Muscle layer of duodenum (tissue), 2 donors: ENCODE measurements around the gene GALNTL6.
"Not testable (repeated sequence)": the region's sequence is repeated elsewhere in the genome, so short reads cannot be mapped to it uniquely, and the experiment has no call there.

Source experiments
- H3K27ac ChIP-seq: one replicate; pipeline ENCODE4 v1.7.0; 2013; ENCODE audit warnings: mild to moderate bottlenecking, low read length
- H3K27me3 ChIP-seq: one replicate; pipeline ENCODE4 v1.7.0; 2013; ENCODE audit warnings: low read depth, mild to moderate bottlenecking, control low read depth, low read length
- H3K36me3 ChIP-seq, 2 donors: one replicate each; pipeline ENCODE4 v1.7.0; 2013; ENCODE audit warnings: low read length in 2 of 2, control low read depth in 1 of 2, mild to moderate bottlenecking in 1 of 2; ENCODE audit not compliant: insufficient read depth in 2 of 2, control insufficient read depth in 1 of 2
- H3K4me1 ChIP-seq, 2 donors: one replicate each; pipeline ENCODE4 v1.7.0; 2013; ENCODE audit warnings: low read length in 2 of 2, mild to moderate bottlenecking in 2 of 2, control low read depth in 1 of 2, moderate library complexity in 1 of 2; ENCODE audit not compliant: insufficient read depth in 2 of 2, control insufficient read depth in 1 of 2
- H3K4me3 ChIP-seq, 2 donors: one replicate each; pipeline ENCODE4 v1.7.0; 2013; ENCODE audit warnings: low read length in 2 of 2, low read depth in 1 of 2, mild to moderate bottlenecking in 1 of 2
- H3K9me3 ChIP-seq, 2 donors: one replicate each; pipeline ENCODE4 v1.7.0; 2013; ENCODE audit warnings: low read length in 2 of 2, control low read depth in 1 of 2, mild to moderate bottlenecking in 1 of 2; ENCODE audit not compliant: control insufficient read depth in 1 of 2
- donor health status: healthy.

The GALNTL6 gene

GRCh38 chr4:172709376-172709775, 896.2 kb downstream of the GALNTL6 start:
- no peaks in the 10 kb centered on the region for H3K27me3 ChIP-seq
- H3K36me3 ChIP-seq = no peaks in the 10 kb centered on the region
- peaks cover 8% of the 10 kb centered on the region in 2 donors for H3K9me3 ChIP-seq
- no peaks in the 10 kb centered on the region for H3K4me1 ChIP-seq
- H3K27ac ChIP-seq = no peak overlapping the region
- H3K4me3 ChIP-seq = no peak overlapping the region

GRCh38 chr4:172716291-172716690, 903.1 kb downstream of the GALNTL6 start:
- no peaks in the 10 kb centered on the region for H3K36me3 ChIP-seq
- H3K4me3 ChIP-seq = no peak overlapping the region
- no peaks in the 10 kb centered on the region for H3K27me3 ChIP-seq
- no peaks in the 10 kb centered on the region for H3K9me3 ChIP-seq
- no peak overlapping the region for H3K27ac ChIP-seq
- H3K4me1 ChIP-seq = no peaks in the 10 kb centered on the region

GRCh38 chr4:172721659-172722058, 908.5 kb downstream of the GALNTL6 start:
- Histone ChIP-seq H3K9me3 (no peaks in the 10 kb centered on the region), H3K36me3 (no peaks in the 10 kb centered on the region), H3K4me1 (no peaks in the 10 kb centered on the region), H3K4me3 (no peak overlapping the region), H3K27me3 (no peaks in the 10 kb centered on the region), H3K27ac (no peak overlapping the region)

- H3K36me3 ChIP-seq = no peaks in the 10 kb centered on the region
- H3K4me3 ChIP-seq = no peak overlapping the region
- H3K27me3 ChIP-seq = no peaks in the 10 kb centered on the region
- H3K27ac ChIP-seq = no peak overlapping the region
- H3K9me3 ChIP-seq = peaks cover 0 to 2% of the 10 kb centered on the region in 2 donors
- no peaks in the 10 kb centered on the region for H3K4me1 ChIP-seq
Observed at GRCh38 chr4:172725581-172725980, 912.4 kb downstream of the GALNTL6 start.

- no peaks in the 10 kb centered on the region for H3K27me3 ChIP-seq
- H3K27ac ChIP-seq = no peak overlapping the region
- H3K9me3 ChIP-seq = peaks cover 0 to 4% of the 10 kb centered on the region in 2 donors
- H3K4me1 ChIP-seq = no peaks in the 10 kb centered on the region
- H3K4me3 ChIP-seq = no peak overlapping the region
- H3K36me3 ChIP-seq = no peaks in the 10 kb centered on the region
Observed at GRCh38 chr4:172726001-172726423, 912.8 kb downstream of the GALNTL6 start.

GRCh38 chr4:172727631-172728030, 914.4 kb downstream of the GALNTL6 start:
- H3K36me3 ChIP-seq = no peaks in the 10 kb centered on the region
- no peak overlapping the region for H3K4me3 ChIP-seq
- H3K4me1 ChIP-seq = no peaks in the 10 kb centered on the region
- H3K27me3 ChIP-seq = no peaks in the 10 kb centered on the region
- H3K9me3 ChIP-seq = peaks cover 0 to 4% of the 10 kb centered on the region in 2 donors
- no peak overlapping the region for H3K27ac ChIP-seq

GRCh38 chr4:172733645-172734044, 920.4 kb downstream of the GALNTL6 start:
- not testable (repeated sequence) for H3K27me3 ChIP-seq, H3K4me1 ChIP-seq, H3K36me3 ChIP-seq, H3K4me3 ChIP-seq, H3K27ac ChIP-seq
- H3K9me3 ChIP-seq = peaks cover 0 to 40% of the 10 kb centered on the region in 2 donors

- H3K9me3 ChIP-seq = peaks cover 0 to 40% of the 10 kb centered on the region in 2 donors
- no peaks in the 10 kb centered on the region for H3K36me3 ChIP-seq
- no peaks in the 10 kb centered on the region for H3K4me1 ChIP-seq
- H3K27me3 ChIP-seq = no peaks in the 10 kb centered on the region
- H3K27ac ChIP-seq = no peak overlapping the region
- H3K4me3 ChIP-seq = no peak overlapping the region
Observed at GRCh38 chr4:172734555-172734954, 921.4 kb downstream of the GALNTL6 start.

- no peak overlapping the region for H3K27ac ChIP-seq
- no peaks in the 10 kb centered on the region for H3K27me3 ChIP-seq
- H3K36me3 ChIP-seq = no peaks in the 10 kb centered on the region
- peaks cover 0 to 36% of the 10 kb centered on the region in 2 donors for H3K9me3 ChIP-seq
- no peaks in the 10 kb centered on the region for H3K4me1 ChIP-seq
- H3K4me3 ChIP-seq = no peak overlapping the region
Observed at GRCh38 chr4:172736046-172736445, 922.8 kb downstream of the GALNTL6 start.

- Histone ChIP-seq H3K9me3 (peaks cover 0 to 21% of the 10 kb centered on the region in 2 donors), H3K4me3 (no peak overlapping the region), H3K4me1 (no peaks in the 10 kb centered on the region), H3K27ac (no peak overlapping the region), H3K27me3 (no peaks in the 10 kb centered on the region), H3K36me3 (no peaks in the 10 kb centered on the region)
Observed at GRCh38 chr4:172740434-172740833, 927.2 kb downstream of the GALNTL6 start.

GRCh38 chr4:172750910-172751309, 937.7 kb downstream of the GALNTL6 start:
- Histone ChIP-seq H3K4me1 (no peaks in the 10 kb centered on the region), H3K27ac (no peak overlapping the region)

GRCh38 chr4:172751550-172751949, 938.3 kb downstream of the GALNTL6 start:
- Histone ChIP-seq H3K27me3 (no peaks in the 10 kb centered on the region), H3K9me3 (no peaks in the 10 kb centered on the region), H3K4me3 (no peak overlapping the region), H3K36me3 (no peaks in the 10 kb centered on the region), H3K4me1 (no peaks in the 10 kb centered on the region), H3K27ac (no peak overlapping the region)

More at GRCh38 chr4:172750910-172751309, 937.7 kb downstream of the GALNTL6 start:
- Histone ChIP-seq H3K27me3 (no peaks in the 10 kb centered on the region), H3K4me3 (no peak overlapping the region), H3K36me3 (no peaks in the 10 kb centered on the region), H3K9me3 (no peaks in the 10 kb centered on the region)
